Measurements from ENCODE around the gene ODAD4. TPM values are rescaled to one million over a fixed set of nuclear protein-coding genes. Genes with fewer than 3 reads are reported as not detected.

ODAD4 gene
- total RNA-seq, 1 donor from 2014 or later: 0.13 TPM

DNA sequence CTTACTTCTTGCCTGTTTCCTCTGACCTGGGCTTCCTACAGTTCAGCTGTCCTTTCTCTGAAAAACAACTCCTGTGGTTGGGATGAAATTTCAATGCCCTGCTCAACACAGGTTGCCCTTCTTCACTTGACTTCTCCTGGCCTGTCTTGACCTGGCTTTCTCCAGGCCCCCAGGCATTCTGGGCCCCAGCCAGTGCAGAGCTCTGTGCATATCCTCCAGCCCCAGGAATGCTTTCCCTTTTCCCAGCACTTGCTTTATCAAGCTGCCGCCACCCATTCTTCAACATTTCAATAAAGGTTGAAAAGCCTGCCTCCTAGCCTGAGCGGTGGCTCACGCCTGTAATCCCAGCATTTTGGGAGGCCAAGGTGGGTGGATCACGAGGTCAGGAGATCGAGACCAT lies 10.8 kb downstream of the ODAD4 start:
- DNase-seq (ENCODE audit: low read depth, low spot score): no peak

GRCh38 chr17:41942626-41943373 lies 12.4 kb downstream of the ODAD4 start:
- no peak for DNase-seq (ENCODE audit: low read depth, low spot score)

DNA sequence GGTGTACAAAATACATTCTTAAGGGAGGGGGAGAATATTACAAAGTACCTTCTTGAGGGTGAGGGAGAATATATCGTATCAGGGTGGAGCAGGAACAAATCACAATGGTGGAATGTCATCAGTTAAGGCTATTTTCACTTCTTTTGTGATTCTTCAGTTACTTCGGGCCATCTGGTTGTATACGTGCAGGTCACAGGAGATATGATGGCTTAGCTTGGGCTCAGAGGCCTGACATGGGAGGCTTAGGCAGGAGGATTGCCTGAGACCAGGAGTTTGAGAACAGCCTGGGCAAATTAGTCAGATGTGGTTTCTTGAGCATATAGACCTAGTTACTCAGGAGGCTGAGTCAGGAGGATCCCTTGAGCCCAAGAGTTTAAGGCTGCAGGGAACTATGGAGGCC lies 13.1 kb downstream of the ODAD4 start:
- DNase-seq (ENCODE audit: low read depth, low spot score): no peak

GRCh38 chr17:41944943-41945342 lies 14.5 kb downstream of the ODAD4 start:
- DNase-seq (ENCODE audit: low read depth, low spot score): no peak

DNA sequence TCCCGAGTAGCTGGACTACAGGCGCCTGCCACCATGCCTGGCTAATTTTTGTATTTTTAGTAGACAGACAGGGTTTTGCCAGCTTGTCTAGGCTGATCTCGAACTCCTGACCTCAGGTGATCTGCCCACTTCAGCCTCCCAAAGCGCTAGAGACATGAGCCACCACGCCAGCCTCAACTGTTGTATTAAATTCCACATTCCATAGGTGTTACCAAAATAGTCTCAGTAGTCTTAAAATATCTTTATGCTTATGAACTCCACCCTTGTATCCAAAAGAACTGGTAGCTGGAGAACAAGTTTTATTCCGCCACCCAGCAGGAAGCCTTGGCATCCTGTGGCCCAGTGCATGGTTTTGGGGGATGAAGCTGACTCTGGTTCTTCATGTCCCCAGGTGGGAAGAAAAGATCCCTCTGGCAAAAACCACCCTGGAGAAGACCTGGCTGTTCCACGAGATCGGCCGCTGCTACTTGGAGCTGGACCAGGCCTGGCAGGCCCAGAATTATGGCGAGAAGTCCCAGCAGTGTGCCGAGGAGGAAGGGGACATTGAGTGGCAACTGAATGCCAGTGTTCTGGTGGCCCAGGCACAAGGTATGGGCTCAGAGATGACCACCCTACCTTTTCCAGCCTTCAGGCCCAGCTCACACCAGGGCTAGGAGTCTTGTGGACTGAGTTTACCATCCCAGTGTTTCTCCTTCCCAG lies 18.5 kb downstream of the ODAD4 start:
- DNase-seq (ENCODE audit: low read depth, low spot score): no peak

GRCh38 chr17:41956522-41956921 lies 26.1 kb downstream of the ODAD4 start:
- DNase-seq (ENCODE audit: low read depth, low spot score): no peak

DNA sequence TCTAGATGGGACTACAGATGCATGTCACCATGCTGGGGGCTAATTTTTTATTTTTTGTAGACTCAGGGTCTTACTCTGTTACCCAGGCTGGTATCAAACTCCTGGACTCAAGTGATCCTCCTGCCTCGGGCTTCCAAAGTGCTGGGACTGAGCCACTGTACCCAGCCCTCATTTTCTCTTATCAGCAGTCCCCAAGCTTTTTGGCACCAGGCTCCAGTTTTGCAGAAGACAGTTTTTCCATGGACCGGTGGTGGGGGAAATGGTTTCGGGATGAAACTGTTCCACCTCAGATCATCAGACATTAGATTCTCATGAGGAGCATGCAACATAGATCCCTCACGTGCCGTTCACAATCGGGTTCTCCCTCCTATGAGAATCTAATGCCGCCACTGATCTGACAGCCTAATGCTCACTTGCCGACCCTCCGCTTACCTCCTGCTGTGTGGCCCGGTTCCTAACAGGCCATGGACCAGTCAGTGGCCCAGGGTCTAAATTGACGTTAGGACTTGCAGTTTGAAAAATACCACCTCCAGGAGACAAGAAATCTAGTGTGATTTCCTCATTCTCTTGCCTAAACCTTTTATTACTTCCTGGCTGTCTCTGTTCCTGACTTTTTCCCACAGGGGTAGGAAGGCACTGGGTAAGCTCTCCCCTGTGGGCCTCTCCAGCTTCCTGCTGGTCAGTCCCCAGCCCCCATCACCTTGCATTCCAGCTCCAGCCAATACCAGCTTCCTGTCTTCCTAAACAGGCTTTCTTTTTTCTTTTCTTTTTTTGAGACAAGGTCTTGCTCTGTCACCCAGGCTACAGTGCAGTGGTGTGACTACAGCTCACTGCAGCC lies 26.8 kb downstream of the ODAD4 start:
- DNase-seq (ENCODE audit: low read depth, low spot score): no peak

DNA sequence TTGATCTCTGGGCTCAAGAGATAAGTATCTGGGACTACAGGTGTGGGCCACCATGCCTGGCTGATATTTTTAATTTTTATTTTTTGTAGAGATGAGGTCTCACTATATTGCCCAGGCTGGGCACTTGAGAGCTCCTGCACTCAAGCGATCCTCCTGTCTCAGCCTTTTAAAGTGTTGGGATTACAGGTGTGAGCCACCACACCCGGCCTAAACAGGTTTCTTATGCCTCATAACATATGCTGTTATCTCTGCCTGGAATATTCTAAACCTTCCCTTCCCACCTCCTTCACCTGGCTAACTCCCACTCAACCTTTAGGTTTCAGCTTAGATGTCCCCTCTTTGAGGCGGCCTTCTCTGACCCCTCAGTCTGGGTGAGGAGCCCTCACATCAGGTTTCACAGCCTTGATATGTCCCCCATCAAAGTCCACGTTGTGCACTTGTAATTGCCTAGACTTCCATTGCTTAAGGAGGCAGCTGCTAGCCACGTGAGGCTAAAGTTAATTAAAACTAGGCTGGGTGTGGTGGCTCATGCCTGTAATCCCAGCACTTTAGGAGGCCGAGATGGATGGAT lies 27.5 kb downstream of the ODAD4 start:
- no peak for DNase-seq (ENCODE audit: low read depth, low spot score)

DNA sequence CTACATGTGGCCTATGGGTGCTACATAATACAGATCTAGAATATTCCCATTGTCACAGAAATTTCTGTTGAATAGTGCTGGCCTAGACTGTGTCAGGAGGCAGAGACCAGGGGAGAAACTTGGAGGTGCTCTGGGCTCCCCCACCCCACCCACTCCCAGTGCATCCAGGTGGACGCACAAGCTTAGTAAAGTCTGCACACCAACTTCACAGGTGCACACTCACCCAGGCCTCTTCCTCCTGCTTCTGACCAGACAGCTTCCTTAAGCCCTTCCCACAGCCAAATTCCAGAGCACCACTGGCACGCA lies 28.6 kb downstream of the ODAD4 start:
- no peak for DNase-seq (ENCODE audit: low read depth, low spot score)

DNA sequence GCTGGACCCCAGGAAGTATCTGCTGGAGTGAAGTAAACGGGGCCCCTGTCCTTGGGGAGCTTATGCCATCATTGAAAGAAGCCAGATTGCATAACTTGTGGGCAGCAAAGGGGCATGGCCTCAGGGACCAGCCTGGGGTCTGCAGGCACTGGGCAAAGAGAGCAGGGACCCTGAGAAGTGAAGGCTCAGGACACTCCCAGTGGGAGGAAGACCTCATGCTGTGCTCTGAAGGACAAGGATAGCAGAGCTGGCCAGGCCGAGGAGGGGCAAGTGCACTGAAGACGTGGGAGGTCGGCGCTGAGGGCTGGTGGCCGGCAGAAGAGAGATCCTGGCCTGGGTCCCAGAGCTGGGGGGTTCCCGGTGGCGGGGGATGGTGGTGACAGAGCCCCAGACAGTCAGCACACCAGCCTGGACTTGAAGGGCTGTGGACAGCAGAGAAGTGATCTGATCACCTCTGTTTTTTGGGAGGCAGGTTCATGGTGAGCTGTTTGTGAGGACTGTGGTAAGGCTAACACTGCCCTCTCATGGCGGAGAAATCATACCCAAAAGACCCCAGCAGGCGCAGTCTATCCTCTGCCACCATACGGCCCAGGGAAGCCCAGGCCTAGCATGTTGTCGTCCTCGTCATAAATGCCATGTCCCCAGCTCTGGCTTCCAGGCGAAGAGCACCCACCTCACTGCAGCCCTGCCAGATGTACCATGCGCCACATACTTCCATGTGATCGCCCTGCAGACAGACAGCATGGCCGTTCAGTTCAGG lies 29.1 kb downstream of the ODAD4 start:
- no peak for DNase-seq (ENCODE audit: low read depth, low spot score)

DNA sequence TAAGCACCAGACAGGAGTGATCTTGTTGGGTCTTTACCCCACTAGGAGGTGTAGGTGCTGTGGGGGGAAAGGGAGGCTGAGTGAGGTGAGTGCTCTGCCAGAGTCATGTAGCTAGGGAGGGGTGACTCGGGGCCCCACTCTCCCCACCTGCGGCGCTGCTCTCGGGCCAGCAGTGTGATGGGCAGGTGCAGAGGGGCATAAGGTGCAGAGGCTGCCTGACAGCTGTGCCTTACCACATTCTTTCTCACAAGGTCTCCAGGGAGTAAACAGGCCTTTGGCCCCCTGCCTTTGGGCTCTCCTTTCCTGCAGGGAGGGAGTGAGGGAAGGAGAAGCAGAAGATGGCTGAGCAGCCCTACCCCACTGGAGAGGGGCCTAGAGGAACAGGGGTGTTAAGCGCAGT lies 31.7 kb downstream of the ODAD4 start:
- no peak for DNase-seq (ENCODE audit: low read depth, low spot score)

GRCh38 chr17:41962768-41963434 lies 32.5 kb downstream of the ODAD4 start:
- no peak for DNase-seq (ENCODE audit: low read depth, low spot score)

DNA sequence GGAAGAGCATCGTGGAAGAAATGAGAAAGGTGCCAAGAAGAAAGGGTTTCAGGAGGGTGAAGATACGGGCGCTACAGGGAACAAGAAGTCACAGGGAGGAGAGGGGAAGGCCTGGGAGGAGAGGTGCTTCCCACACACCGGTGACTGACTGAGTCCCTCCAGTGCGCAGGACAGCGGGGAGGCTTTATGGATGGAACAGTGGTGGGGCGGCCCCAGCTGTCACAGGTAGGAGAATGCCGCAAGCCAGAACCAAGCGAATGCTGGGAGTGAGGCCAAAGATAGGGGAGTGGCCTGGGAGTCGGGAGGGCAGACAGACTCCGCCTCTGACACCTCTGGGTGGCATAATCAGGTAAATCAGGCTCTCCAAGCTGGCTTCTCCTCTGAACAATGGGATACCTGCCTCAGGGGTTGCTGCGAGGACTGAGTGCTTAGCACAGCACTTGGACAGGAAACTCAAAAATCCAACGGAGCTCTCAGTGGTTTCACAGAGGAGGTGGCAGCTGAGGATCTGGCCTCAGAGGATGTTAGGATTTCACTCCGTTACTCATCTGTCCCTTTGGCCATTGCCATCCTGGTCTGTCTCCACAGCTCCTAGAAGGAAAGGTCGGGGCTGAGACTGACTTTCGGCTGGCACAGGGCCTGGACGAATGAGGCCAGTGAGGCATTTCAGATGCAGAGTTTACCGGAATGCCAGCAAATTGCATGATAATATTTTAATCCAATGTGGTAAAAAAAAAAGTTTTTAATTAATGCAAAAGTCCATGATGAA lies 35.5 kb downstream of the ODAD4 start:
- no peak for DNase-seq (ENCODE audit: low read depth, low spot score)

GRCh38 chr17:41966463-41967140 lies 36.2 kb downstream of the ODAD4 start, which contains the start of gene CNP:
Gene CNP (plus strand): TSS chr17:41966795. CDS start chr17:41966885, 90 bp downstream.
- peak; percentile 60 for DNase-seq (ENCODE audit: low read depth, low spot score)

DNA sequence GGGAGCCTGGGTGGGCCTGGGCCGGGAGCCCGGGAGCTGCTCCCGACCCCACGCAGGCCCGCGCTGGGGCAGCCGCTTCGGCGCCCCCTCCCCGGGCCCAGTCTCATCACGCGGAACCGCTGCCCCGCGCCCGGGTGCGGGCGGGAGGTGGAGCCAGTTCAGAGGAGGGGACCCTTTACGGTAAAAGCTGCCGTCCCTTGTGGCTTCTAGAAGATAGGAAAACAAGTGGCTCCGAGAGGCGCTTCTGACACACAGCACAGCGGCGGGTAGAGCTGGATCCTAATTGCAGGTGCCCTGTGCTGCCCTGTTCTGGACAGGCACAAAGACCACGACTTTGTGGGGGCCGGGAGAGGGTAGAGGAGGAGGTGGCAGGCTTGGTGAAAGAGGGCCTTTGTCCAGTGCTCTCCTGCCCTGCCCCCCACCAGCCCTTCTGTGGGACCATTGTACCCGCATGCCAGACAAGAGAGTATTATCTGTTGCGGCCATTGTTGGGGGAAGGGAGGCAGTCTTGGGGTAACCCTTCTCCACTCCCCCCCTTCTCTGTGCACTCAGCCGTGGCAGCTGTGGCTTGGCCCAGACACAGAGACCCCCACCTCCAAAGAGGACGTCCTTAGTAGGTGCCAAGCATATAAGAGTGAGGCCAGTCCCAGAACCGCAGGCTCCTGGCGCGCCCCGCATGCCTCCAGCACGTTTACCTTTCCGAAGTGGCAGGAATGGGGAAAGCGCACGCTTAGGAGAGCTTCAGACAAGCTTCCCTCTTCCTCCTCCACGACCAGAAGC lies 36.9 kb downstream of the ODAD4 start:
- DNase-seq (ENCODE audit: low read depth, low spot score): no peak

- DNase-seq (ENCODE audit: low read depth, low spot score): no peak
Measured at GRCh38 chr17:41967921-41968578, 37.6 kb downstream of the ODAD4 start.

DNA sequence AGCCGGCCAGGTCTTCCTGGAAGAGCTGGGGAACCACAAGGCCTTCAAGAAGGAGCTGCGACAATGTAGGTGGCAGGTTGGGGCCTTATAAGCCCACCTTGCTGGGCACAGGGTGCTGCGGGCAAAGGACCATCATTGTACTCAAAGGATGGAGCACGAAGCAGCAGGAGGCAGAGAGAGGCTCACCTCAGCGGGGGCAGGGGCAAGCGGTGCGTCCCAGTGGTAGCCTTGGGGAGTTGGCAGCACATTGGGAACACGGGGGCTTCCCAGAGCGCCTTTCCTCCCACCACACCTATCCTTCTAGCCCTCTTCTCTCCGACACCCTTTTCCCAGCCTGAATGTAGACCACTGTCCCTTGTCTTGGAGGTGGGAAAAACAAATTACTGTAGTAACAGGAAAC lies 38.3 kb downstream of the ODAD4 start:
- DNase-seq (ENCODE audit: low read depth, low spot score): no peak

DNA sequence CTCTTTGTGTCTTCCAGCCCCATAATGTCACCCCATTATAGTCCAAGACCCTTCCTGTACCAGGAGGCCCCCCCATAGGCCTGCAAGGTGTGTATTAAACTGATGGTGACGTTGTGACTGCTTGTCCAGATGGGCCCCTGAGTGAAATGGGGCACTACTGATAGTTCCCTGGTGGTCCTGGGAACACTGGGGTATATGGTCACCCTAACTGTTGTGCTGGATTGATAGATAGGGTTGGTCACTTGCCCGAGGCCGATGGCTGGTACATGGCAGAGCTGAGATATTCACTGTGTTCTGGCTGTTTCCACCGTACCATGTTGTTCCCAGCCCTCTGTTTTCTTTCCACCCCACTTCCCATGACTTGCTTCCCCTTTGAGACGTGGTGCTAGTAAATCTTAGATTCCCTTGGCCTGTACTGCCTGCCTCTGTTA lies 40.5 kb downstream of the ODAD4 start:
- DNase-seq (ENCODE audit: low read depth, low spot score): no peak

Data from pulmonary artery endothelial cell (primary cell).